H9 (cell line): Measurements from ENCODE around the gene LYST. TPM values are rescaled to one million over a fixed set of nuclear protein-coding genes. Genes with fewer than 3 reads are reported as not detected.

Source experiments
- DNase-seq: peaks from one replicate; pipeline ENCODE4 v3.0.0-alpha.2; 2017
- H2AFZ ChIP-seq: one replicate; pipeline ENCODE4 v1.6.1; 2013; ENCODE audit warnings: mild to moderate bottlenecking, low read length, control low read depth, moderate library complexity
- H2AK5ac ChIP-seq: 2 replicates; pipeline ENCODE4 v1.6.1; 2013; ENCODE audit warnings: low read length, control low read depth, mixed read lengths; ENCODE audit not compliant: insufficient read length
- H2BK120ac ChIP-seq: one replicate; pipeline ENCODE4 v1.6.1; 2013; ENCODE audit warnings: low read depth, mild to moderate bottlenecking, low read length, control low read depth, inconsistent platforms; ENCODE audit not compliant: poor library complexity, severe bottlenecking
- H2BK12ac ChIP-seq: 2 replicates; pipeline ENCODE4 v1.6.1; 2013; ENCODE audit warnings: low read length, control low read depth, mixed read lengths, low read depth; ENCODE audit not compliant: insufficient read length
- H2BK15ac ChIP-seq: 2 replicates; pipeline ENCODE4 v1.6.1; 2013; ENCODE audit warnings: low read depth, low read length, control low read depth
- H2BK20ac ChIP-seq: one replicate; pipeline ENCODE4 v1.6.1; 2013; ENCODE audit warnings: low read depth, mild to moderate bottlenecking, low read length, control low read depth, inconsistent platforms; ENCODE audit not compliant: poor library complexity, severe bottlenecking
- H2BK5ac ChIP-seq: 2 replicates; pipeline ENCODE4 v1.6.1; 2013; ENCODE audit warnings: low read length, control low read depth, mixed read lengths; ENCODE audit not compliant: insufficient read length
- H3K14ac ChIP-seq: 2 replicates; pipeline ENCODE4 v1.6.1; 2013; ENCODE audit warnings: low read length, control low read depth; ENCODE audit not compliant: insufficient read depth
- H3K18ac ChIP-seq: 2 replicates; pipeline ENCODE4 v1.6.1; 2013; ENCODE audit warnings: low read depth, mild to moderate bottlenecking, mixed read lengths, low read length, control low read depth; ENCODE audit not compliant: insufficient read length
- H3K23ac ChIP-seq: 2 replicates; pipeline ENCODE4 v1.6.1; 2013; ENCODE audit warnings: low read length, control low read depth, mixed read lengths, low read depth; ENCODE audit not compliant: insufficient read length
- H3K23me2 ChIP-seq: 2 replicates; pipeline ENCODE4 v1.6.1; 2013; ENCODE audit warnings: low read depth, mild to moderate bottlenecking, mixed read lengths, low read length, control low read depth; ENCODE audit not compliant: insufficient read length, poor library complexity, severe bottlenecking
- H3K27ac ChIP-seq: 2 replicates; pipeline ENCODE4 v1.5.1; 2013; ENCODE audit warnings: low read length, control low read depth, mixed read lengths, low read depth; ENCODE audit not compliant: insufficient read length
- H3K27me3 ChIP-seq: 2 replicates; pipeline ENCODE4 v1.6.1; 2013; ENCODE audit warnings: low read length, control low read depth, inconsistent platforms; ENCODE audit not compliant: insufficient read depth
- H3K4ac ChIP-seq: 2 replicates; pipeline ENCODE4 v1.6.1; 2013; ENCODE audit warnings: low read depth, mild to moderate bottlenecking, control low read depth, inconsistent platforms, low read length, moderate library complexity
- H3K4me1 ChIP-seq: 2 replicates; pipeline ENCODE4 v1.6.1; 2013; ENCODE audit warnings: low read length, control low read depth, inconsistent platforms; ENCODE audit not compliant: insufficient read depth
- H3K4me2 ChIP-seq: 2 replicates; pipeline ENCODE4 v1.6.1; 2013; ENCODE audit warnings: low read length, control low read depth, mixed read lengths; ENCODE audit not compliant: insufficient read length, insufficient read depth
- H3K56ac ChIP-seq: 2 replicates; pipeline ENCODE4 v1.6.1; 2013; ENCODE audit warnings: low read depth, mild to moderate bottlenecking, mixed read lengths, low read length, control low read depth; ENCODE audit not compliant: insufficient read length
- H3K79me1 ChIP-seq: 2 replicates; pipeline ENCODE4 v1.6.1; 2013; ENCODE audit warnings: low read depth, mild to moderate bottlenecking, moderate library complexity, low read length, control low read depth, inconsistent platforms; ENCODE audit not compliant: insufficient read depth, poor library complexity, severe bottlenecking
- H3K79me2 ChIP-seq: 2 replicates; pipeline ENCODE4 v1.6.1; 2013; ENCODE audit warnings: low read length, control low read depth, inconsistent platforms; ENCODE audit not compliant: insufficient read depth
- H3K9ac ChIP-seq: 2 replicates; pipeline ENCODE4 v1.6.1; 2013; ENCODE audit warnings: low read length, control low read depth, mixed read lengths; ENCODE audit not compliant: insufficient read length; ENCODE audit errors: extremely low read depth
- H3K9me3 ChIP-seq: one replicate; pipeline ENCODE4 v1.6.1; 2013; ENCODE audit warnings: low read depth, low read length, inconsistent platforms; ENCODE audit not compliant: control insufficient read depth
- H3T11ph ChIP-seq: one replicate; pipeline ENCODE4 v1.6.1; 2013; ENCODE audit warnings: mild to moderate bottlenecking, low read length, control low read depth, inconsistent platforms
- H4K20me1 ChIP-seq: one replicate; pipeline ENCODE4 v1.6.1; 2013; ENCODE audit not compliant: control insufficient read depth, insufficient read length, insufficient read depth
- H4K5ac ChIP-seq: 2 replicates; pipeline ENCODE4 v1.6.1; 2013; ENCODE audit warnings: low read depth, mild to moderate bottlenecking, mixed read lengths, low read length, control low read depth; ENCODE audit not compliant: insufficient read length
- H4K8ac ChIP-seq: replicated peaks from 2 replicates; pipeline ENCODE4 v1.6.1; 2013; ENCODE audit warnings: low read length, control low read depth, mixed read lengths, low read depth; ENCODE audit not compliant: insufficient read length
- H4K91ac ChIP-seq: 2 replicates; pipeline ENCODE4 v1.6.1; 2013; ENCODE audit warnings: low read depth, mild to moderate bottlenecking, moderate library complexity, mixed read lengths, low read length, control low read depth; ENCODE audit not compliant: insufficient read length
- H3K27ac Mint-ChIP-seq, 3 experiments: 2 replicates in 2 of 3; 3 replicates in 1 of 3; pipeline ENCODE4 v1.8.0; 2020 to 2021; ENCODE audit warnings: mixed read lengths in 3 of 3, mild to moderate bottlenecking in 1 of 3, moderate library complexity in 1 of 3
- H3K27me3 Mint-ChIP-seq: 2 replicates; pipeline ENCODE4 v1.8.0; 2021; ENCODE audit warnings: low read depth, mild to moderate bottlenecking, moderate library complexity, mixed read lengths
- H3K36me3 Mint-ChIP-seq, 3 experiments: 2 replicates in 2 of 3; 3 replicates in 1 of 3; pipeline ENCODE4 v1.8.0; 2020 to 2021; ENCODE audit warnings: low read depth in 3 of 3, mixed read lengths in 3 of 3; ENCODE audit not compliant: insufficient read depth in 1 of 3
- H3K4me1 Mint-ChIP-seq, 2 experiments: 2 replicates each; pipeline ENCODE4 v1.8.0; 2020; ENCODE audit warnings: mixed read lengths in 2 of 2
- H3K4me3 Mint-ChIP-seq, 2 experiments: 2 replicates in 1 of 2; 3 replicates in 1 of 2; pipeline ENCODE4 v1.8.0; 2020 to 2021; ENCODE audit warnings: mild to moderate bottlenecking in 2 of 2, mixed read lengths in 2 of 2, moderate library complexity in 1 of 2
- H3K9me3 Mint-ChIP-seq, 2 experiments: 2 replicates in 1 of 2; 3 replicates in 1 of 2; pipeline ENCODE4 v1.8.0; 2020; ENCODE audit warnings: mild to moderate bottlenecking in 2 of 2, mixed read lengths in 2 of 2, moderate library complexity in 1 of 2
- WGBS: extraction: QIAGEN DNeasy Blood & Tissue Kit; methylation state at CpG from one replicate; pipeline ENCODE4 v1.1.7; 2013; ENCODE audit warnings: missing lambda C conversion rate, low lambda C conversion rate, mixed read lengths; ENCODE audit not compliant: insufficient read length; ENCODE audit errors: extremely low coverage; 5-methylcytosine and 5-hydroxymethylcytosine counted together
- total RNA-seq: library from RNA; stranded (reverse); gene quantifications from 2 replicates; pipeline ENCODE4 v1.2.1, GENCODE V29; 2021
- TF ChIP-seq, protein P1 (sequence below): fragments of 200-600 bp; sonication (generic); conservative IDR thresholded peaks from 3 replicates; pipeline ENCODE4 v1.8.0; 2021; ENCODE audit warnings: antibody characterized with exemption, mild to moderate bottlenecking

Gene LYST
- total RNA-seq, 1 experiment from 2014 or later, result 0.13 TPM

DNA sequence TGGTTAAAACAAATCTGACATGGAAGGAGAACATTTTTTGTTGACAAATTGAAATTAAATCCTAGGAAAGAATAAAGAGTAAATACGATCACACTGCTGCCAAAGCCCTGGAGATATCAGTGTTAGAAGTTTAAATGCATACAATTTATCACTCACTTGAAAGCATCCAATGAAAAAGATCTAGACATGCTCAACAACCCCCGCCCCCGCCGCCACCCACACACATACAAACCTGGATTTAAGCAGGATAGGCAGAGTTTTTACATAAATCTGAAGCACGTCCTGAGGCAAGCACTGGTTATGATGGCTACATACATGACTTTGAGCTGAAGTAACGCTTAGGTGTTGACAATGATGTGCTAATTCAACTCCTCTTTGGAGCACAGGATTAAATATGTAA is 58.5 kb downstream of the LYST start:
- Histone ChIP-seq H3K79me1 (no peaks in the 10 kb centered on the region), H2AFZ (no peak overlapping the region), H3K9me3 (no peaks in the 10 kb centered on the region), H3K23ac (no peak overlapping the region), H3K79me2 (no peaks in the 10 kb centered on the region), H3K56ac (no peak overlapping the region), H3K4ac (no peak overlapping the region), H3K9ac (no peak overlapping the region), H3K14ac (no peak overlapping the region), H3K4me2 (no peak overlapping the region), H4K8ac (no peak overlapping the region), H2BK120ac (no peak overlapping the region), H2BK20ac (no peak overlapping the region), H2BK12ac (no peak overlapping the region), H3K4me1 (no peaks in the 10 kb centered on the region), H3K27ac (no peak overlapping the region), H3K23me2 (no peaks in the 10 kb centered on the region), H4K91ac (no peak overlapping the region), H4K5ac (no peak overlapping the region), H2AK5ac (no peak overlapping the region), H2BK15ac (no peak overlapping the region), H3K18ac (no peak overlapping the region), H4K20me1 (no peaks in the 10 kb centered on the region), H3T11ph (no peak overlapping the region), H2BK5ac (no peak overlapping the region), H3K27me3 (no peaks in the 10 kb centered on the region)
- H3K36me3 Mint-ChIP-seq, result no peaks in the 10 kb centered on the region
- H3K9me3 Mint-ChIP-seq, result no peaks in the 10 kb centered on the region
- H3K27me3 Mint-ChIP-seq, result peaks cover 5% of the 10 kb centered on the region; the same call in 1 of the 2 replicates
- no CpG with 5 or more reads among the region's 6 CpGs for WGBS
- peaks cover 10 to 20% of the 10 kb centered on the region in 2 experiments for H3K4me1 Mint-ChIP-seq
- H3K4me3 Mint-ChIP-seq, result no peak overlapping the region
- no peak for DNase-seq
- TF ChIP-seq, protein P1, sequence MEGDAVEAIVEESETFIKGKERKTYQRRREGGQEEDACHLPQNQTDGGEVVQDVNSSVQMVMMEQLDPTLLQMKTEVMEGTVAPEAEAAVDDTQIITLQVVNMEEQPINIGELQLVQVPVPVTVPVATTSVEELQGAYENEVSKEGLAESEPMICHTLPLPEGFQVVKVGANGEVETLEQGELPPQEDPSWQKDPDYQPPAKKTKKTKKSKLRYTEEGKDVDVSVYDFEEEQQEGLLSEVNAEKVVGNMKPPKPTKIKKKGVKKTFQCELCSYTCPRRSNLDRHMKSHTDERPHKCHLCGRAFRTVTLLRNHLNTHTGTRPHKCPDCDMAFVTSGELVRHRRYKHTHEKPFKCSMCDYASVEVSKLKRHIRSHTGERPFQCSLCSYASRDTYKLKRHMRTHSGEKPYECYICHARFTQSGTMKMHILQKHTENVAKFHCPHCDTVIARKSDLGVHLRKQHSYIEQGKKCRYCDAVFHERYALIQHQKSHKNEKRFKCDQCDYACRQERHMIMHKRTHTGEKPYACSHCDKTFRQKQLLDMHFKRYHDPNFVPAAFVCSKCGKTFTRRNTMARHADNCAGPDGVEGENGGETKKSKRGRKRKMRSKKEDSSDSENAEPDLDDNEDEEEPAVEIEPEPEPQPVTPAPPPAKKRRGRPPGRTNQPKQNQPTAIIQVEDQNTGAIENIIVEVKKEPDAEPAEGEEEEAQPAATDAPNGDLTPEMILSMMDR, result no peak
- no peak overlapping the region for H3K27ac Mint-ChIP-seq
